ENCODE measurements around the gene WDFY4.

Gene WDFY4

DNA sequence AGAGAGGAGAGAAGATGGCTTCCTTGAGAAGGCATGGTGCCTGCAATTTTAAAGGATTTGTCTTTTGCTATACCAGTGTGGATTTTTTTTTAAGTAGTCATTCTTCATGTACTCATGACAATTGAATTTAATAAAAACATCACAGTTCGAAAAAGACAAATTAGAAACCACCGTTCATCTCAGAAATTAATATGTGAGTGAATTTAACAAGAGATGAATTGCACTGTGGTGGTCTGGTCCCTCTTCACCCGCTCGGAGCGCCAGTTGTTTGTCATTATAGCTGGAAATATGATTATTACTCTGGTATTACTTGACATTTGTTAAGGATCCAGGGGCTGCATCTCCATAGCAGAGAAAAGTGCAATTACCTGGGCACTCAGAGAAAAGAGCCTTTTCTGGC lies 163.0 kb downstream of the WDFY4 start:
- no peak for DNase-seq (ENCODE audit: low spot score in 2 of 2)
- Mint-ChIP-seq H3K9me3 (no peaks in the 10 kb centered on the region), H3K36me3 (ENCODE audit: insufficient read depth) (no peaks in the 10 kb centered on the region), H3K4me3 (no peak overlapping the region), H3K27me3 (peaks cover 15% of the 10 kb centered on the region), H3K4me1 (no peaks in the 10 kb centered on the region), H3K27ac (ENCODE audit: low read depth) (no peak overlapping the region)
- no peak for ATAC-seq (replicated peaks; ENCODE audit: extremely low read depth, poor library complexity, severe bottlenecking)

- no peaks in the 10 kb centered on the region for H3K4me1 Mint-ChIP-seq
- no peak overlapping the region for H3K4me3 Mint-ChIP-seq
- no peak for ATAC-seq (replicated peaks; ENCODE audit: extremely low read depth, poor library complexity, severe bottlenecking)
- no peak overlapping the region for H3K27ac Mint-ChIP-seq (ENCODE audit: low read depth)
- peaks cover 12% of the 10 kb centered on the region for H3K27me3 Mint-ChIP-seq
- no peak for DNase-seq (ENCODE audit: low spot score in 2 of 2)
- H3K9me3 Mint-ChIP-seq = no peaks in the 10 kb centered on the region
- peaks cover 2% of the 10 kb centered on the region for H3K36me3 Mint-ChIP-seq (ENCODE audit: insufficient read depth)
These were observed 172.2 kb downstream of the WDFY4 start for GRCh38 chr10:48856855-48857254.

- no peaks in the 10 kb centered on the region for H3K4me1 Mint-ChIP-seq
- H3K36me3 Mint-ChIP-seq (ENCODE audit: insufficient read depth) = peaks cover 1% of the 10 kb centered on the region
- H3K27ac Mint-ChIP-seq (ENCODE audit: low read depth) = no peak overlapping the region
- no peak overlapping the region for H3K4me3 Mint-ChIP-seq
- H3K9me3 Mint-ChIP-seq = no peaks in the 10 kb centered on the region
- peaks cover 21% of the 10 kb centered on the region for H3K27me3 Mint-ChIP-seq
- ATAC-seq (replicated peaks; ENCODE audit: extremely low read depth, poor library complexity, severe bottlenecking) (no peak), DNase-seq (ENCODE audit: low spot score in 2 of 2) (no peak)
These were observed 187.6 kb downstream of the WDFY4 start for GRCh38 chr10:48872234-48872633.

GRCh38 chr10:48878091-48878490 lies 193.4 kb downstream of the WDFY4 start:
- Mint-ChIP-seq H3K9me3 (no peaks in the 10 kb centered on the region), H3K36me3 (ENCODE audit: insufficient read depth) (peaks cover 1% of the 10 kb centered on the region), H3K27ac (ENCODE audit: low read depth) (no peak overlapping the region), H3K4me1 (no peaks in the 10 kb centered on the region), H3K27me3 (peaks cover 25% of the 10 kb centered on the region), H3K4me3 (no peak overlapping the region)
- ATAC-seq (replicated peaks; ENCODE audit: extremely low read depth, poor library complexity, severe bottlenecking) (no peak), DNase-seq (ENCODE audit: low spot score in 2 of 2) (no peak)

DNA sequence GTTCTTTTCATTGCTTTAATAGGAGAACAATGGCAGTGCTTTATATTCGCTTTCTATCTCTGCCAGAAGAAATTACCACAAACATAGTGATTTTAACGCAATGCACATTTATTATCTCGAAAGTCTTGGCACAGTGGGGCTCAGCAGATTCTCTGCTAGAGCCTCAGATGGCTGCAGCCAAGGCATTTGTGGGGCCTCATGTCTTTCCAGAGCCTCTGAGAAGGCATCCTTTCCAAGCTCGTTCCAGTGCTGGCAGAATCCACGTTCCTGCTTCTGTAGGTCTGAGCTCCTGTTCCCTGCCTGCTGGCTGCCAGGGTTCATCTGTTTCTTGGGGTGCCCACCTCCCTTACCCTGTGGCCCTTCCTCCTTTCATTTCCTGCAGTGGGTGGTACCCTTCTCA lies 194.8 kb downstream of the WDFY4 start:
- ATAC-seq (replicated peaks; ENCODE audit: extremely low read depth, poor library complexity, severe bottlenecking) = no peak
- no peak overlapping the region for H3K4me3 Mint-ChIP-seq
- no peaks in the 10 kb centered on the region for H3K9me3 Mint-ChIP-seq
- H3K4me1 Mint-ChIP-seq = no peaks in the 10 kb centered on the region
- H3K36me3 Mint-ChIP-seq (ENCODE audit: insufficient read depth) = peaks cover 1% of the 10 kb centered on the region
- DNase-seq (ENCODE audit: low spot score in 2 of 2) = no peak
- peaks cover 20% of the 10 kb centered on the region for H3K27me3 Mint-ChIP-seq
- H3K27ac Mint-ChIP-seq (ENCODE audit: low read depth) = no peak overlapping the region

GRCh38 chr10:48880016-48880705 lies 195.5 kb downstream of the WDFY4 start:
- H3K4me3 Mint-ChIP-seq = no peak overlapping the region
- no peak overlapping the region for H3K27ac Mint-ChIP-seq (ENCODE audit: low read depth)
- DNase-seq (ENCODE audit: low spot score in 2 of 2) (no peak), ATAC-seq (replicated peaks; ENCODE audit: extremely low read depth, poor library complexity, severe bottlenecking) (no peak)
- H3K27me3 Mint-ChIP-seq = peaks cover 27% of the 10 kb centered on the region
- H3K36me3 Mint-ChIP-seq (ENCODE audit: insufficient read depth) = peaks cover 1% of the 10 kb centered on the region
- H3K4me1 Mint-ChIP-seq = no peaks in the 10 kb centered on the region
- H3K9me3 Mint-ChIP-seq = no peaks in the 10 kb centered on the region

DNA sequence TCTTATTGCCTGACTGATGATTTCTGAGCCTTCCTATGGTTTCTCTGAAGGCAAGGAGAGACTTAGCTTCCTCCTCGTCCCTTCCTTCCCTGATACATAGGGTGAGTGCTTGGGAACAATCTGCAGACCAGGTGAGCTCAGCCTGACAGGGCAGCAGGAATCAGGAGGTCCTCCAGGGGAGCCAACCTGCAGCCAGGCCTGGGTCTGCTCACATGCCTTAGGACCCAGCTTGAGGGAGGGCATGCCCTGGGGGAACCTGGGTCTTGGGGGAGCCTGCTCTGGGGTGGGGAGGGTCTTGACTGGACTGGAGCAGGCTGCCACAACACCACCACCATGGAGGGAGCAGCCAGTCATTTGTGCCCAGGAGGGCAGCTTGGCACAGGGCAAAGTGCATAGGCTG lies 197.3 kb downstream of the WDFY4 start:
- no peak for ATAC-seq (replicated peaks; ENCODE audit: extremely low read depth, poor library complexity, severe bottlenecking)
- no peak for DNase-seq (ENCODE audit: low spot score in 2 of 2)
- no peak overlapping the region for H3K27ac Mint-ChIP-seq (ENCODE audit: low read depth)
- no peak overlapping the region for H3K4me3 Mint-ChIP-seq
- no peaks in the 10 kb centered on the region for H3K9me3 Mint-ChIP-seq
- no peaks in the 10 kb centered on the region for H3K36me3 Mint-ChIP-seq (ENCODE audit: insufficient read depth)
- H3K27me3 Mint-ChIP-seq = peaks cover 33% of the 10 kb centered on the region
- H3K4me1 Mint-ChIP-seq = no peaks in the 10 kb centered on the region

- peaks cover 30% of the 10 kb centered on the region for H3K27me3 Mint-ChIP-seq
- no peak overlapping the region for H3K4me3 Mint-ChIP-seq
- H3K4me1 Mint-ChIP-seq = no peaks in the 10 kb centered on the region
- DNase-seq (ENCODE audit: low spot score in 2 of 2) (no peak), ATAC-seq (replicated peaks; ENCODE audit: extremely low read depth, poor library complexity, severe bottlenecking) (no peak)
- H3K9me3 Mint-ChIP-seq = no peaks in the 10 kb centered on the region
- H3K27ac Mint-ChIP-seq (ENCODE audit: low read depth) = no peak overlapping the region
- H3K36me3 Mint-ChIP-seq (ENCODE audit: insufficient read depth) = no peaks in the 10 kb centered on the region
These were observed 198.2 kb downstream of the WDFY4 start for GRCh38 chr10:48882881-48883280.

GRCh38 chr10:48883701-48884100 lies 199.0 kb downstream of the WDFY4 start:
- Mint-ChIP-seq H3K9me3 (no peaks in the 10 kb centered on the region), H3K36me3 (ENCODE audit: insufficient read depth) (no peaks in the 10 kb centered on the region)

DNA sequence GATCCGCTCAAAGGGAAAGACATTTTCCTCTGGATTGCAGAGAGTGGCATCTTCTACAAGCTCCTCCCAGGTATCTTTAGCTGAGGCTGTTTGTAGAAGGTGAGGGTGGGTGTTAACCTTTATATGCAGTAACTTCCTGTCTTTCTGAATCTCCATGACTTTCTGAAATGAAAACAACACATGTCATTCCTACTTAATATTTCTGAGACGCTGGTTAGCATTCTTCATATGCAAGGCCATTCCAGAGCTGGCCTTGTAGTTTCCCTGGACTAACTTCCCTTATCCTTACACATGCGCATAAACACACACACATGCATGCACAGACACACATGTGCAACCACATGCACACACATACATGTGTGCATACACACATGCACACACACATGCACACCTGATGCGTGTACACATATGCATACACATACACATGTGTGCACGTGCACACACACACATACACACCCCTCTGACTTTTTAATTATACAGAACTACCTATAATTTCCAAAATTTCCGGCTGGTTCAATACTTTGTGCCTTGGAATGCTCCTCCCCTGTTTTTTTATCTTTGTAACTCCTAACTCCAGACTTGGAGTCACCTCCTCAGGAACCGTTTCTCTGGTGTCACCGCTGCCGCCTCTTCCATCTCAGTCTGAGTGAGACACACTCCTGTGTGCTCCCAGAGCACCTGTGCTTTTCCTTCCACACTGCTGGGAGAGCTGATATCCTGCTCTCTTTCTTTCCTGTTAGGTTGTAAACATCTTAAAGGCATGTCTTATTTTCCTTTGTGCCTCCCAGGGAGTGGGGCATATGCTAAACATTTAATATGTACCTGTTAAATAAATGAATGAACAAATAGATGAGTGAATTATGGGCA lies 199.7 kb downstream of the WDFY4 start:
- Mint-ChIP-seq H3K27me3 (peaks cover 25% of the 10 kb centered on the region), H3K4me3 (no peak overlapping the region), H3K4me1 (no peaks in the 10 kb centered on the region), H3K27ac (ENCODE audit: low read depth) (no peak overlapping the region), H3K9me3 (no peaks in the 10 kb centered on the region), H3K36me3 (ENCODE audit: insufficient read depth) (no peaks in the 10 kb centered on the region)
- ATAC-seq (replicated peaks; ENCODE audit: extremely low read depth, poor library complexity, severe bottlenecking) (no peak), DNase-seq (ENCODE audit: low spot score in 2 of 2) (no peak)

More at GRCh38 chr10:48883701-48884100, 199.0 kb downstream of the WDFY4 start:
- Mint-ChIP-seq H3K27me3 (peaks cover 25% of the 10 kb centered on the region), H3K4me1 (no peaks in the 10 kb centered on the region), H3K27ac (ENCODE audit: low read depth) (no peak overlapping the region), H3K4me3 (no peak overlapping the region)
- ATAC-seq (replicated peaks; ENCODE audit: extremely low read depth, poor library complexity, severe bottlenecking) (no peak), DNase-seq (ENCODE audit: low spot score in 2 of 2) (no peak)

- no peak overlapping the region for H3K27ac Mint-ChIP-seq (ENCODE audit: low read depth)
- H3K9me3 Mint-ChIP-seq = no peaks in the 10 kb centered on the region
- DNase-seq (ENCODE audit: low spot score in 2 of 2) (no peak), ATAC-seq (replicated peaks; ENCODE audit: extremely low read depth, poor library complexity, severe bottlenecking) (no peak)
- no peak overlapping the region for H3K4me3 Mint-ChIP-seq
- H3K4me1 Mint-ChIP-seq = no peaks in the 10 kb centered on the region
- no peaks in the 10 kb centered on the region for H3K36me3 Mint-ChIP-seq (ENCODE audit: insufficient read depth)
- peaks cover 25% of the 10 kb centered on the region for H3K27me3 Mint-ChIP-seq
These were observed 200.7 kb downstream of the WDFY4 start for GRCh38 chr10:48885376-48885775.

- no peak overlapping the region for H3K4me3 Mint-ChIP-seq
- no peak for ATAC-seq (replicated peaks; ENCODE audit: extremely low read depth, poor library complexity, severe bottlenecking)
- H3K4me1 Mint-ChIP-seq = no peaks in the 10 kb centered on the region
- H3K27me3 Mint-ChIP-seq = peaks cover 16% of the 10 kb centered on the region
- H3K27ac Mint-ChIP-seq (ENCODE audit: low read depth) = no peak overlapping the region
- peaks cover 1% of the 10 kb centered on the region for H3K36me3 Mint-ChIP-seq (ENCODE audit: insufficient read depth)
- no peaks in the 10 kb centered on the region for H3K9me3 Mint-ChIP-seq
- no peak for DNase-seq (ENCODE audit: low spot score in 2 of 2)
These were observed 203.3 kb downstream of the WDFY4 start for GRCh38 chr10:48887982-48888381.
